AG04450 (cell line): Measurements from ENCODE around the gene GLI1. TPM values are rescaled to one million over a fixed set of nuclear protein-coding genes. Genes with fewer than 3 reads are reported as not detected.
"Not testable (repeated sequence)": the region's sequence is repeated elsewhere in the genome, so short reads cannot be mapped to it uniquely, and the experiment has no call there.

Experiments used
- CTCF ChIA-PET: fragments of 300-600, 350-600 bp; formaldehyde crosslinking; extraction: SDS; loops from one replicate; lab custom pipeline; 2022; ENCODE audit warnings: antibody characterized with exemption, inconsistent platforms; lab: Charles Lee
- POLR2A ChIA-PET: fragments of 350-600 bp; formaldehyde crosslinking; extraction: SDS; loops from one replicate; lab custom pipeline; 2021; ENCODE audit warnings: antibody characterized with exemption, inconsistent platforms; lab: Yijun Ruan, JAX
- DNase-seq: peaks from one replicate; pipeline ENCODE4 v3.0.0-alpha.2; 2011; ENCODE audit warnings: low read depth, low spot score
- H3K27ac ChIP-seq: one replicate; pipeline ENCODE4 v1.5.1; 2012; ENCODE audit warnings: low read depth, low read length, control low read depth
- H3K27me3 ChIP-seq: one replicate; pipeline ENCODE4 v1.6.0; 2012; ENCODE audit warnings: low read length; ENCODE audit not compliant: control insufficient read depth, insufficient read depth
- H3K4me3 ChIP-seq: 2 replicates; pipeline ENCODE4 v1.5.1; 2011; ENCODE audit warnings: mild to moderate bottlenecking, low read depth, low read length, control low read depth
- H3K9me3 ChIP-seq: 2 replicates; pipeline ENCODE4 v1.5.1; 2012; ENCODE audit warnings: low read length; ENCODE audit not compliant: control insufficient read depth, insufficient read depth
- CTCF ChIP-seq: IDR thresholded peaks from 2 replicates; pipeline ENCODE4 v1.5.1; 2011; ENCODE audit warnings: low read depth, low read length, control low read depth, inconsistent platforms
- polyA plus RNA-seq: library from polyadenylated mRNA; depleted of rRNA; stranded (reverse); fragments of >200 nt; gene quantifications from 2 replicates; pipeline ENCODE4 v1.2.3, GENCODE V29; 2011

GLI1 gene
- polyA plus RNA-seq, 1 experiment, result 8.3 TPM

- H3K27me3 ChIP-seq, result no peaks in the 10 kb centered on the region
- DNase-seq, result no peak
- CTCF ChIA-PET, result interaction anchor here (1.2 kb wide), 1 partner anchor 44 kb away, joined by 3 read pairs; no protein-coding TSS in a partner anchor
- H3K4me3 ChIP-seq, result no peak overlapping the region
- no peak for TF ChIP-seq CTCF
- H3K27ac ChIP-seq, result no peak overlapping the region
- POLR2A ChIA-PET, result no interaction called here
- H3K9me3 ChIP-seq, result no peaks in the 10 kb centered on the region
Measured at GRCh38 chr12:57418255-57418654, 41.3 kb upstream of the GLI1 start.

GRCh38 chr12:57419495-57419894 is 40.1 kb upstream of the GLI1 start:
- no peak for TF ChIP-seq CTCF
- H3K9me3 ChIP-seq, result no peaks in the 10 kb centered on the region
- ChIA-PET CTCF (interaction anchor here (0.8 kb wide), 1 partner anchor 10 kb away, joined by 3 read pairs; no protein-coding TSS in a partner anchor), POLR2A (no interaction called here)
- no peaks in the 10 kb centered on the region for H3K27me3 ChIP-seq
- no peak for DNase-seq
- no peak overlapping the region for H3K4me3 ChIP-seq
- no peak overlapping the region for H3K27ac ChIP-seq

- Histone ChIP-seq H3K9me3 (no peaks in the 10 kb centered on the region), H3K27ac (no peak overlapping the region), H3K27me3 (no peaks in the 10 kb centered on the region), H3K4me3 (no peak overlapping the region)
- no peak for TF ChIP-seq CTCF
- CTCF ChIA-PET, result interaction anchor here (0.6 kb wide), 1 partner anchor 39 kb away, joined by 4 read pairs; no protein-coding TSS in a partner anchor
- POLR2A ChIA-PET, result no interaction called here
- no peak for DNase-seq
Measured at GRCh38 chr12:57420482-57420881, 39.1 kb upstream of the GLI1 start.

GRCh38 chr12:57426948-57427347 is 32.6 kb upstream of the GLI1 start:
- H3K27ac ChIP-seq, H3K4me3 ChIP-seq, POLR2A ChIA-PET, H3K9me3 ChIP-seq, DNase-seq, H3K27me3 ChIP-seq: not testable (repeated sequence)
- CTCF ChIA-PET, result interaction anchor here (0.7 to 2.6 kb wide), 2 partner anchors 26 to 176 kb away, joined by 3 to 8 read pairs; partner anchors contain the start of gene STAC3

GRCh38 chr12:57428965-57429364 is 30.6 kb upstream of the GLI1 start:
- Histone ChIP-seq H3K4me3 (no peak overlapping the region; the same call in 1 of the 2 replicates), H3K27ac (no peak overlapping the region), H3K9me3 (no peaks in the 10 kb centered on the region), H3K27me3 (no peaks in the 10 kb centered on the region)
- TF ChIP-seq CTCF, result no peak
- no peak for DNase-seq
- POLR2A ChIA-PET, result no interaction called here
- CTCF ChIA-PET, result interaction anchor here (1.7 to 2.1 kb wide), 2 partner anchors 24 to 121 kb away, joined by 9 to 15 read pairs; no protein-coding TSS in a partner anchor
